GM18499 (cell line): ENCODE measurements around the gene RERG.

Experiments
- ATAC-seq: cut with Tn5 transposase; IDR thresholded peaks from one replicate; pipeline ENCODE4 v1.9.1; 2021; ENCODE audit warnings: moderate number of reproducible peaks; ENCODE audit not compliant: insufficient read depth, unreplicated experiment

Gene RERG

GRCh38 chr12:15194456-15195368 is 26.5 kb downstream of the RERG start:
- ATAC-seq = no peak

GRCh38 chr12:15193946-15194345 is 27.3 kb downstream of the RERG start:
- no peak for ATAC-seq

GRCh38 chr12:15192720-15193119 is 28.5 kb downstream of the RERG start:
- ATAC-seq = no peak

- ATAC-seq = no peak
Measured at GRCh38 chr12:15188127-15188526, 33.1 kb downstream of the RERG start.

- no peak for ATAC-seq
Measured at GRCh38 chr12:15186597-15186996, 34.6 kb downstream of the RERG start.

- no peak for ATAC-seq
Measured at GRCh38 chr12:15184484-15184883, 36.7 kb downstream of the RERG start.

- no peak for ATAC-seq
Measured at GRCh38 chr12:15183821-15184220, 37.4 kb downstream of the RERG start.

- no peak for ATAC-seq
Measured at GRCh38 chr12:15181017-15181683, 40.1 kb downstream of the RERG start.

- ATAC-seq = no peak
Measured at GRCh38 chr12:15180325-15180724, 40.9 kb downstream of the RERG start.

- no peak for ATAC-seq
Measured at GRCh38 chr12:15179672-15180071, 41.5 kb downstream of the RERG start.

- ATAC-seq = no peak
Measured at GRCh38 chr12:15173142-15173541, 48.1 kb downstream of the RERG start.

GRCh38 chr12:15172060-15172822 is 49.0 kb downstream of the RERG start:
- ATAC-seq = no peak

GRCh38 chr12:15171012-15171655 is 50.1 kb downstream of the RERG start:
- no peak for ATAC-seq

GRCh38 chr12:15168026-15168678 is 53.1 kb downstream of the RERG start:
- no peak for ATAC-seq

- ATAC-seq = no peak
Measured at GRCh38 chr12:15165012-15165659, 56.1 kb downstream of the RERG start.

- ATAC-seq = no peak
Measured at GRCh38 chr12:15163030-15163976, 57.9 kb downstream of the RERG start.

GRCh38 chr12:15158083-15158482 is 63.1 kb downstream of the RERG start:
- no peak for ATAC-seq

GRCh38 chr12:15157269-15157671 is 63.9 kb downstream of the RERG start:
- ATAC-seq = no peak
